ENCODE data around the gene OR14A16.

OR14A16 gene, protein sequence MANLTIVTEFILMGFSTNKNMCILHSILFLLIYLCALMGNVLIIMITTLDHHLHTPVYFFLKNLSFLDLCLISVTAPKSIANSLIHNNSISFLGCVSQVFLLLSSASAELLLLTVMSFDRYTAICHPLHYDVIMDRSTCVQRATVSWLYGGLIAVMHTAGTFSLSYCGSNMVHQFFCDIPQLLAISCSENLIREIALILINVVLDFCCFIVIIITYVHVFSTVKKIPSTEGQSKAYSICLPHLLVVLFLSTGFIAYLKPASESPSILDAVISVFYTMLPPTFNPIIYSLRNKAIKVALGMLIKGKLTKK
- 0 to 0.10 (median 0) reads per million in 18 experiments for total RNA-seq

DNA sequence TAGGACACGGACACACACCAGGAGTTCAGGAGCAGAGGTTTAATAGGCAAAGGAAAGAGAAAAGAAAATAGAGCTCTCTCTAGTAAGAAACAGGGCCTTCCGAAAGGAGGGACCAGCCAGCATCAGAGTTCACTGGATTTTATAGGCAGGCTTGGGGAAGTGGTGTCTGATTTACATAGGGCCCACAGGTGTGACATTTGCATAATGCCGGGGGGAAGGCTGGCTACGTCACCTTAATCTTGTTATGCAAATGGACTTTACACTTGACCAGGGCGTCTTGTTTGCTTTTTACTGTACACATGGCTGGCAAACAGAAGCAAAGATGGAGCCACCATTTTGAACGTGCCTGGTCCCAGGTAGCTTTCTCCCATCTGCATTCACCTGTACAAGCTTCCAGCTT, at the start of gene OR14A16:
TSS of gene OR14A16 (minus strand) at position 97 of the 400 bp plus-strand sequence. CDS start 8,390 bp downstream, outside the sequence.
- no peak for DNase-seq

DNA sequence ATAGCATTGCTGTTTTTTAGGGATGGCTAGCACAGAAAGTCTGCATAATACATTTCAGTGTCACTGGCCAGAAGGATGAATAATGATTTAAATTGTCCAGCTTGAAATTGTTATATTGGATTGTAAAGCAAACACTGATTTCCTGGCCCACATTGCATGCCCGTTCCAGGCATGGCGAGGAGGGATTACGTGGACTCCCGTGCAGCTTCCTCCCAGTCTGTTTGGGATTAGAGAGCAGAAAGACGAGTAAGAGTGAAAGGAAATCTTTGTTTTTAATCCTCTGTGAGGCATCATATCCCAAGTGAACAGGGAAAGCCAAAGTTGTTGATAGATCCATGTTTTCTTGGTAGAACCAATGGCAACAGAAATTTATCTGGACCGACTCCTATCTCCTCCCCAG, 41.5 kb upstream of the OR14A16 start:
- no peak for DNase-seq

DNA sequence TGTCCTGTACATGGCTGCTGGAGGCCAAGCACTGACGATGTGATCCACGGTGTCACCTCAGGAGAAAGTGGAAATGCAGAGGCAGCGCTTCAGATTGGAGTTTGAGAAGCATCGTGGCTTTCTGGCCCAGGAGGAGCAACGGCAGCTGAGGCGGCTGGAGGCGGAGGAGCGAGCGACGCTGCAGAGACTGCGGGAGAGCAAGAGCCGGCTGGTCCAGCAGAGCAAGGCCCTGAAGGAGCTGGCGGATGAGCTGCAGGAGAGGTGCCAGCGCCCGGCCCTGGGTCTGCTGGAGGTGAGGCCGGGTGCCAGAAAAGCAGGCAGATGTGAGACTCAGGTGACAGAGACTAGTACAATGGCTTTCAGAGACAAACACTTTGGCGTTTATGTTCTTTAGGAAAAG, 40.7 kb upstream of the OR14A16 start:
- DNase-seq = no peak

DNA sequence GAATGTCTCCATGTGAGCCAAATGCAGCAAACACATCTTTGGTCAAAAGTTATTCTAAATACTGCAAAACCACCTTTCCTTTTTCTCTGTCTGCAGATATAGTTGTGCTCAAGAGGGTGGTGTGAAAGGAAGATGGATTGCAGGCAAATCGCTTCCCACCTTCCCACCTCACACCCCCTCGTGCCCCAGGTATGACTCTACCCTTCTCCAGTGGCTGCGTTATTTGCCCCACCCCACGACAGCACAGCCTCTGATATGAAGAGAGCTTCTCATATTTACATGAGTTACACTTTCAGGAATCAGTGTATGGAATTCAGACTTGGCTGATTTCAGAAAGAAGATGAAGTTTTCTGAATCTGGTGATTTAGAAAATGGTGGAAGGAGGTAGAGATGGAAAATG, 38.8 kb upstream of the OR14A16 start:
- no peak for DNase-seq

DNA sequence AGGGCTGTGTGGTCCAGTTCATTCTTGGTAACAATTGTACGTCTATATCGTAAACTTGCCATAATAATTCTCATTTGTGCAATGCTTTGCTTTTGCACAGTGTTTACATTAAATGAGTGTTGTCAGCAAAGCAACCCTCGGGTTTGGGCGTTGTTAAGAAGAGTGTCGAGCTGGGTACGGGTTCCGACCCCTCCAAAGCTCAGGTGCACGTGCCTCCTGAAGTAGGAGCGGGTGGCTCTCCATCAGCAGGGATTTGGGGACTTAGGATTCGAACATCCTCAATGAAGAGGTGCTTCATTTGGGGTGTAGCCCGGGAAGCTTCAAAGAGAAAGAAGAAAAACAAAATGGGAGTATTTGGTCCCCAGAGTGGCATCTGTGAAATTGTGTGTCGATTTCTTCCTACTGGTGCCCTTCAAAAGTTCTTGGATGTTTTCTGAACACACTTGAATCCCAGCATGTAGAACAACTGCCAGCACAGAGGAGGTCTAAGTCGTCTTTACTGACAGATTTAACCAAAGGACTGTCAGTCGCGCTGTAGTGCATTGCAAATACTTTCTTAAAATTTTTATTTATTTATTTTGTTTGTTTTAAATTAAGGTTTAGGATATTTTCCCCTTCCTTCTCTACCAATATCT, 34.2 kb upstream of the OR14A16 start:
- no peak for DNase-seq

DNA sequence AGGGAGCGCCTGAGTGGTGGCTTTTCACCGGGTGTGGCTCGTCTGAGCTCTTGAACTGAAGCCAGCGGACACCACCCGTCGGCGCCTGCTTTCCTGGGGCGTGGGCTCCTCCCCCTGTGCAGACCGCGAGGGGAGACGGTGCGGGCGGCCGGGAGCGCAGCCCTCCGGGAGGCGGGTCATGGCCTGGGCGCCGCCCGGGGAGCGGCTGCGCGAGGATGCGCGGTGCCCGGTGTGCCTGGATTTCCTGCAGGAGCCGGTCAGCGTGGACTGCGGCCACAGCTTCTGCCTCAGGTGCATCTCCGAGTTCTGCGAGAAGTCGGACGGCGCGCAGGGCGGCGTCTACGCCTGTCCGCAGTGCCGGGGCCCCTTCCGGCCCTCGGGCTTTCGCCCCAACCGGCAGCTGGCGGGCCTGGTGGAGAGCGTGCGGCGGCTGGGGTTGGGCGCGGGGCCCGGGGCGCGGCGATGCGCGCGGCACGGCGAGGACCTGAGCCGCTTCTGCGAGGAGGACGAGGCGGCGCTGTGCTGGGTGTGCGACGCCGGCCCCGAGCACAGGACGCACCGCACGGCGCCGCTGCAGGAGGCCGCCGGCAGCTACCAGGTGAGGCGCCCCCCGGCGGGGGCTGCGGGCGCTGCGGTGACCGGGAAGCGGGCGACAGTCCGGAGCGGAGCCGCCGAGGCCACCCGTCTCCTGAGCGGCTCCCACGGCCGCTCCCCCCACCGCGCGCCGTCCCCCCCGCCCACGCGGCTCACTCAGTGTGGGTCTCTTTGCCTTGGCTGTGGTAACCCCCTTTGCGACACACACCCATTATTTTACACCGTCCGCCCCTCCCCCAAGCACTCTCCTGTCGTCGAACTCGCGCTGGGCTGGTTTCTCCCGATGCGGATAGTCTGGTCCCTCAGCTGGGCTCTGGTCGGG, 33.4 kb upstream of the OR14A16 start, which contains the start of gene TRIM58:
TSS of gene TRIM58 (plus strand) at position 119 of the 916 bp plus-strand sequence. CDS start at position 179, 60 bp downstream.
- DNase-seq = peak; percentile 28 to 35

DNA sequence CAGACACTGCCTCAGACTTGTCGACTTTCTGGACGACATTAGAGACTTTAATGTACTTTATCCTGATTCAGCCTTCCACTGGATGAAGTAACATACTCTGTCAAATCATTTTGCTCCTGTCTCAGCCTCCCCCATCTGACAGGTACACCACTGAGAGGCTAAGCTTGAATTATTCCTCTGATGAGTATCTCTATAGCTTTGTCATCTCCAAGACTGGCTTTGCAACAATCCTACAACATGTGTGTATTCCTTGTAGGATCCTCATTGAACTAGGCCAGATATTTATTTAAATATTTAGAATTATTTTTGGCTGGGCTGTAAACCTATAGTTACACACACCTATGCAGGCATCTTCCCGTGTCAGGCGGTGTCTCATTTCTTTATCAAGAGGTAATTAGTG, 32.0 kb upstream of the OR14A16 start:
- DNase-seq = no peak

DNA sequence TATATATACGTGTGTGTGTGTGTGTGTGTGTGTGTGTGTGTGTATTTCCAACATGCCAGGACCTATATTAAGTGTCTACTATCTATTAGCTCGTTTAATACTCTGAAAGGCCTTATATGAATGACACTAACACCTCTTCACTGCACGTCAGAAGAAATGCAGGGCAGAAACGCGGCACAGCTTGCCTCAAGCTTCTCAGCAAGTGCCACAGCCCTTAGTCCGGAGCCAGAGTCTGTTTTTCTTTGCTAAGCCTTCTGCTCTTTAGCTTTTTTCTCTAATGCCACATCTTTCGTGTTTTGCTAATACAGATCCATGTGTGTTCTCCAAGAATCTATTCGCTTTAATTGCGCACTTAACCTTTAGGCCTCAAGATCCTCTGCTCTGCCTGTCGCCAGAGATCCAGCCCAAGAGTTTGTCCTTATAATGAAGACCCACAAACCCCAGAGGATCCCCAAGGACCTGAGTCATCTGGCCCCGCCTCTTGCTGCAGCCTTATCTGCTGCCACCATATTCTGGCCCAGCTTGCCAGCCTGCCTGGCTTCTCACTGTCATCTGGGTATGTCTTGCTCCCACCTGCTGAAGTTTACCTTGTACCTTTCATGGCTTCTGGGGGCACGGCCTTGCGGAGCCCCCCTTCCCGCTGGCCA, 31.1 kb upstream of the OR14A16 start:
- DNase-seq = no peak

DNA sequence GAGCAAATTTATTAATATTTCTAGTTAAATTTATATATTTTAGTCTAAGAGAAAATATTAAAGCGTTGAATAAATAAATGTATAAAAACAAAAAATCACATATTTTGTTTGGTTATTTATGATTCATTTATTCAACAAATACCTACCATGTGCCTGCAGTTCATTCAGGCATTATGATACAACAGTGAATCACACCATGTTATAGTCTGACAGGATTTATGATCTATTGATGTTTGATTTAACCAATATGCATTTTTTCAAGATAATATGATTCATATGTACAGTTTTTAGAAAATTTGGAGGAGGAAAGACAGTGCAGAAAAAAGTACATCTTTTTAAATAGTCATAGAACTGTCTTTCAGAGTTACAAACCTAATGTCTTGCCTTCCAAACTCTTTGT, 25.7 kb upstream of the OR14A16 start:
- DNase-seq = no peak

DNA sequence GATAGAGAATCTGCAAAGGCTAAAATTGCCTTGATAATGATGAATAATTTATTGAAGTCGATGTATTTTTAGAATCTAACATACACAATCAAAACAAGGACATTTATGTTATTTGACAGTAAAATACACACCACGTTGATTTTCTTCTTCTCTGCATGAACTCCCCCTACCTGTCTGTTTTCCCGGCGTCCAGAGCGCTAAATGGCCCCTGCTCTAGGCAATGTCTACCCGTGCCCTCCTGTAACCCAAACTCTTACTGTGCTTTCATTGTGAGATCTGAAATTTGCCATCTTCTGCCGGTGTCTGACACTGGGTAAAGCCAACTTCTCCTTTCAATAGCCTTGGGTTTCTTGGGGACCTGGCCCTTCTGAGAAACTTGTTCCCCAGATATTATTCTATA, 24.4 kb upstream of the OR14A16 start:
- DNase-seq = no peak

DNA sequence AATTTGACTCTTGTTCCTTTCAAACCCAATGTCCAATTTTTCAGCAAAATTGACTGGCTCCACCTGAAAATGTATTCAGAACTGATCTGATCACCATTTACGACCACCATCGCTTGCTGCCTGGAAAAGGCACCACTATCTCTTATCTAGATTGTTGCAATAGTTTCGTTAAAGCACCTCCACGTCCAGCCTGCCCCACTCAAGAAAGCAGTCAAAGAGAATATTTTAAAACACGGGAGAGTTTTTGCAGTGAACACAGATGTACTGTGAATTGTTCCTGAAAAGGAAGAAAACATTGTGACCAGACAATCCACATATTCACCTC, 21.7 kb upstream of the OR14A16 start:
- no peak for DNase-seq

DNA sequence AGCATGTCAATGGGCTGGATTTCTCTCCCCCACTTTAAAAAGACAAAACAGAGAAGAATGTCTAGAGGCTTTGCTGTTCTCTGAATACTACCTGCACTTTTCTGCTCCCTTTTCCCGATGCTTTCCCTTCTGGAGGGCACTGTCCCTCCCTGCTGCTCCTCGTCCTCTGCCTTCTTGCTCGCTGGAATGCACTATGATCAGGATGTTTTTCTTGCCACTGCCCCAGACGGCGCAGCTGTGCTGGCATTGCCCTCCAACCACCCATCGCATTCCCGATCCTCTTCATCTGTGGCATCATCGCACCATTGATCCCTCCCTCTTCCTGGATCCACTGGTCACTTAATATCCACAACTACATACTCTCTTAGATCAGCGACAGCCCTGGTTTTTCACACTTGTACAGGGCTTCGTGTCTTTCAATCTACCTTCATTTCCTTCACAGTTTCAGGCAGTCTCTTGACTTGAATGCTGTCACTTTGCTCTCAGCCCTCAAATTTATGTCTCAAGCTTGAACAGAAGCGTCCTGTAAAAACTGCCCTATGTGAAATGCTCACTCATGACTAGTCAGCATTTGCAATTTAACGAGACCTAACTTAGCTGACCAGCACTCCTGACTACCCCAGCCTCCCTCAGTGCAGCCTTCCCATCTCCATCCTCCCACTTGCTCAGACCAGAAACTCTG, 21.2 kb upstream of the OR14A16 start:
- DNase-seq = no peak

DNA sequence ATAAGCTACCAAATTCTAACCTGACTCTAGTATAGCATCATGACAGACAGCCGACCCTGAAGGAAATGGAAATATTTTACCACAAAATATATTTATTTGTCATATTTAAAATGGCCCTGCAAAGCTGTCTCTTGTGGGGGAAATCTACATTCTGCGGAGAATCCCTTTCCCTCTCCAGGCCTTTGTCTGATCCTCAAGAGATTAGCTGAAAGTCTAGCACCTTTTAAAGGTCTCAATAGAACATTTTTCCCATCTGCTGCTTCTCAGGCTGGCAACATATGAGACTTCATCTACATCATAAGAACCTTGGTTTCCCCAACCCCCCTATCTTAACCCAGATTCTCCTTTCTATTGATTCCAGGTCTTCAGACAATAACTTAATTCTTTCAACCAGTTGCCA, 19.5 kb upstream of the OR14A16 start:
- no peak for DNase-seq

DNA sequence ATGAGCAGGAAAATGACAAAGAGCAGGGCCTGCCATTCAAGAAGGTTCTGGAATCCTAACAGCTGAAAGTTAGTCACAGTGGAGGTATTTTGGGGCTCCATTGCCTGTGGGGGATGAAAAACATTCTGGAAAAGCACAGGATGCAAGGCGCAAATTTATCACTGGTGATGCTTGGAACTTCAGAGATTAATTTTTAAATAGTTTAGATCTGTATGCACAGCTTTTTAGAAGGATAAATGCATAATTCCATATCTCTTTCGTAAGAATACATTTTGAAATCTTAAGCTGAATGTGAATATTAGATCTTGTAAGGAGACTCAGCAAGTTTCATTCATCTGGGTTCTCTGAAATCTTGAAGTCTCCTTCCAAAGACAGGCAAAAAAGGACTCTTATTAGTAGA, 17.9 kb upstream of the OR14A16 start, which contains the start of gene OR11L1:
TSS of gene OR11L1 (minus strand) at position 101 of the 400 bp plus-strand sequence. CDS start at position 101, 0 bp downstream.
- no peak for DNase-seq

DNA sequence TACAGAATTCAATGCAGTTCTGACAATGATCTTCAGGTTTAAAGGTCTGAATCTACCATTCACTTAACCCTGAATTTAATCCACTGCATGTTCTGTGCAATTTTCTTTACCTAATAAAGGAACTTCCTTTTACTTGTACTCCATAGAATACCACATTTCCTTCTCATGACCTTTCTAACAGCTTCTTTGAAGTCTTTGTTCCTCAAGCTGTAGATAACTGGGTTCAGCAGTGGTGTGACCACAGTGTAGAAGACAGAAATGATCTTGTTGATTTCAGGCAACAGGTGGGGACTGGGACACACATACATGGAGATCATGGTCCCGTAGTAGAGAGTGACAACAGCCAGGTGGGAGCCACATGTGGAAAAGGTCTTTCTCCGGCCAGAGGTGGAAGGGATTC, 16.9 kb upstream of the OR14A16 start:
- no peak for DNase-seq

DNA sequence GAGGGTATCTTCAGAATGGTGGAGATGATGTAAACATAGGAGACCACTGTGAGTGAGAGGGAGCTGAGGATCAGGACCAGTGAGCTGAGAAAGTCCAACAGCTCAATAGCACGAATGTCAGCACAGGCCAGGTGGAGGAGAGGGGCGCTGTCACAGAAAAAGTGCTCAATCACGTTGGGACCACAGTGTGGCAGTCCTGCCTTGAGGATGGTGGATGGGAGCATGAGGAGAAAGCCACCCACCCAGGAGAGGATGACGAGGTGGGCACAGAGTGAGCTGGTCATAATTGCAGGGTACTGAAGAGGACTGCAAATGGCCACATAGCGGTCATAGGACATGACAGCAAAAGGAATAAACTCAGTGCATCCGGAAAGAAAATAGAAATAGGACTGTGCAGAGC, 9.7 kb upstream of the OR14A16 start:
- DNase-seq = no peak

DNA sequence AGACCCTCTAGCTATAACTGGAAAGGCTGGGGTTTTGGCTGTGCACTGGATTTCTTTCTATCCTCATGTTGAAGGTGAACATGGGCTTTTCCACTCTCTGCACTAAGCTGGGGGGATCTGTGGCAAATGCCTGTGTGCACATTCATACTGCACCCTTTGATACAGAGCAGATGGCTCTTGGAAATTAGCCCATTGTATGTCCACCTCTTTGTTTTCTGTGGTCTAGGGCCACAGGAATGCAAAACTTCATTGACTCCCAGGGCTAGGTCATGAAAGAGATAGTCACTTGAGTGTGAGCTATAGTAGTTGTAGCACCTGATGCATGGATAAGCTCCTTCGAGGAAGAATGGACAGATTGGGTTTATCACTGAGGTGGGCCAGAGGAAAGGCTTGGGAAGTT, 5.7 kb upstream of the OR14A16 start:
- DNase-seq = no peak

DNA sequence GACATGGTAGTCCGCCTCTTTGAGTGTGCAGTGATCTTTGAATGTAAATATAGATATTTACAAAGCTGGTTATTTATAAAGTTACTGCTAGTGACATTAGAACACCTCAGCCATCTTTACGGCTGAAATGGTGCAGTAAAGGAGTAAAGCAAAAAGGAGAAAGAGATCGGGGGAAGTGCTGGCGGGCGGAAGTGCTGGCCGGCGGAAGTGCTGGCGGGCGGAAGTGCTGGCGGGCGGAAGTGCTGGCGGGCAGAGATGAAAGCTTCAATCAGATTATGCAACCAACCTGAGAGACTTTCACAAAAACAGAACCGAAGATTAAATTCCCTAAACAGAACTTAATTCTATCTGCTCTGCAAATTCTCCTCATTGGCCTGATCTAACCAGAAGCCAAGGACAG, 1.4 kb upstream of the OR14A16 start:
- no peak for DNase-seq

DNA sequence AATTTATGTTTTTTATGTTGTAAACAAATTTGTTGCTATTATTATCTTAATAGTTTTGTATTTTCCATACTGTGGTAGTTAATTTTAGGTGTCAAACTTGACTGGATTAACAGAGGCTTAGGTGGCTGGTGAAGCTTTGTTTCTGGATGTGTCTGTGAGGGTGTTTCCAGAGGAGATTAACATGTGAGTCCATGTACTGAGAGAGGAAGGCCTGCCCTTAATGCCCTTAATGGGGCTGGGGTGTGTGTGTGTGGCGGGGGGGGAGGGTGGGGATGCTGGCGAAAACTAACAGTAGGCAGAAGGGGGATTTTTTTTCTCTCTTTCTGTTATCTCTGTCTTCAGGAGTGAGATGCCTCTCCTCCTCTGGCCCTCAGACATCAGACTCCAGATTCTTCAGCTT, 1.9 kb downstream of the OR14A16 start:
- DNase-seq = no peak

DNA sequence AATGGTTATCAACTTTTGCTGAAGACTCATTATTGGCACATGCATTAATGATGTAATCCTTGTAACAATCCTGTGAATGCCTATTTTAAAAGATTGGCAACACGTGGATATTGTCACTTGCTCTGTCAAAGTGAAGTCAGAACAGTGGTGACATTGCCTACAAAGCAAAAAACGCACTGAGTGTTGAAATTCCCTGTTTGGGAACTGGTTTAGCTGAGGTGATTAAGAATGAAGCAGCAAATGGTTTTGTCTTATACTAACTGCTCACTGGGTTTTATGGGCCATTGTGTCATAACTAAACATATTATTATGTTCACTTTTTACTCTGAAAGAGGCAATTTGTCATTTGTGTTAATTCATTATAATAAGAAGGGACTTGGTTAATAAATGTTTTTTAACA, 11.3 kb downstream of the OR14A16 start:
- no peak for DNase-seq

DNA sequence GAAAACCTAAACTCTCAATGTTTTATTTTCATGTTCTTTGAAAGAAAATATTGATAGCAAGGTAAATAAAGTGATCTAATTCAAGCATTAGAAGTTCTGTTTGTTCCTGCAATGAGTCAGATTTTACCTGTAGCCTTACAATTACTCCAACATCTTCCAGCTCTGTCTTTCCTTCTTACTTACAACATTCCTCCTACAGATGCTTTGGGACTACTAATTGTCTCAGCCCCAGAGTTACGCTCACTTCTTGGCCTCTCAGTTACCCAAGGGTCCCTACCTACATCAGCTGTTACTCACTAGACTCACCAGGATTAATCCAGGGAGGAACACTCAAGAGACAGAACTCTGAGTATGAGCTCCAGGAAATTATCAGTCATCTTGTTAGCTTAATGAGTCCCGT, 26.4 kb downstream of the OR14A16 start:
- DNase-seq = no peak

DNA sequence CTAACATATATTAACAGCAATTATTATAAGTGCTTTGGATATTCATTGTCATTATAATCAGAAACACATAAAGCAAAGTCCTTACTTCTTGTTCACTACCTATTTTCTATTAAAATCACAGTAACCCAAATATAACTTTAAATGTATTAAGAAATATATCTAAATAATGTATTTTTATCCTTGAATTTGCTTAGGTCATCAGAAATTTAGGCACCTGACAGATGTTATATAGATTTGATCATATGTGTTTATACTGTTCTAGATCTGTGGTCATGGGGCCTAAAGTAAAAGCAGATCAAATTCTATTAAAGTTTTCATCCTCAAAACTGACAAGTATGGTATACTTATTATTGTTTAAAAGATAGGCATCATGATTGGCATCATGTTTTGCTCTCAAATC, 54.3 kb downstream of the OR14A16 start:
- DNase-seq = no peak
